Neural cell (in vitro differentiated cells): ENCODE measurements around the gene EPO. TPM values are rescaled to one million over a fixed set of nuclear protein-coding genes. Genes with fewer than 3 reads are reported as not detected.

Source experiments
- H2AFZ ChIP-seq: fragments of 200-600, 300-800 bp; sonication (generic), shearing (Covaris generic); 2 replicates; pipeline ENCODE4 v1.6.0; 2014; ENCODE audit warnings: low read depth, mild to moderate bottlenecking, antibody characterized with exemption, low read length, moderate library complexity
- H3F3A ChIP-seq: fragments of 200-600 bp; shearing (Covaris generic); 2 replicates; pipeline ENCODE4 v1.6.1; 2016; ENCODE audit warnings: mild to moderate bottlenecking, moderate library complexity, mixed read lengths, antibody characterized with exemption, low read length; ENCODE audit not compliant: insufficient read depth, poor library complexity, severe bottlenecking
- H3K27ac ChIP-seq: fragments of 200-600, 300-800 bp; sonication (generic), shearing (Covaris generic); 2 replicates; pipeline ENCODE4 v1.5.1; 2014; ENCODE audit warnings: mild to moderate bottlenecking, low read length, moderate library complexity
- H3K27me3 ChIP-seq: fragments of 300-800, 200-600 bp; sonication (generic), shearing (Covaris generic); 2 replicates; pipeline ENCODE4 v1.6.0; 2014; ENCODE audit warnings: mild to moderate bottlenecking, low read depth, low read length, moderate library complexity; ENCODE audit not compliant: insufficient read depth
- H3K36me3 ChIP-seq: fragments of 300-800, 200-600 bp; sonication (generic), shearing (Covaris generic); 2 replicates; pipeline ENCODE4 v1.5.1; 2014; ENCODE audit warnings: mild to moderate bottlenecking, antibody characterized with exemption, low read length, moderate library complexity; ENCODE audit not compliant: insufficient read depth
- H3K4me2 ChIP-seq: fragments of 300-800, 200-600 bp; sonication (generic), shearing (Covaris generic); 2 replicates; pipeline ENCODE4 v1.6.0; 2014; ENCODE audit warnings: mild to moderate bottlenecking, low read length
- H3K4me3 ChIP-seq: fragments of 300-800, 200-600 bp; sonication (generic), shearing (Covaris generic); 2 replicates; pipeline ENCODE4 v1.5.1; 2014; ENCODE audit warnings: mild to moderate bottlenecking, low read length, moderate library complexity
- H3K79me2 ChIP-seq: fragments of 200-600 bp; shearing (Covaris generic); replicated peaks from 2 replicates; pipeline ENCODE4 v1.6.0; 2014; ENCODE audit warnings: mild to moderate bottlenecking, low read length, moderate library complexity; ENCODE audit not compliant: insufficient read depth
- H3K9ac ChIP-seq: fragments of 300-800, 200-600 bp; sonication (generic), shearing (Covaris generic); 2 replicates; pipeline ENCODE4 v1.6.1; 2016; ENCODE audit warnings: mild to moderate bottlenecking, low read length, mixed read lengths
- H3K9me2 ChIP-seq: fragments of 200-600 bp; shearing (Covaris generic); 2 replicates; pipeline ENCODE4 v1.6.1; 2016; ENCODE audit warnings: mild to moderate bottlenecking, low read length, mixed read lengths; ENCODE audit not compliant: insufficient read depth
- H3K9me3 ChIP-seq: fragments of 200-600, 300-800 bp; sonication (generic), shearing (Covaris generic); 2 replicates; pipeline ENCODE4 v1.6.1; 2016; ENCODE audit warnings: mild to moderate bottlenecking, mixed run types, low read length, moderate library complexity, mixed read lengths
- H4K20me1 ChIP-seq: fragments of 200-600 bp; shearing (Covaris generic); 2 replicates; pipeline ENCODE4 v1.6.1; 2016; ENCODE audit warnings: mild to moderate bottlenecking, mixed run types; ENCODE audit not compliant: insufficient read depth
- CTCF ChIP-seq: fragments of 450-650 bp; IDR thresholded peaks from 2 replicates; pipeline ENCODE4 v1.5.1; 2014; ENCODE audit warnings: antibody characterized with exemption, mild to moderate bottlenecking, moderate library complexity; ENCODE audit not compliant: poor library complexity, severe bottlenecking
- EZH2 ChIP-seq: fragments of 200-600, 300-800 bp; shearing (Covaris generic), sonication (generic); IDR thresholded peaks from 2 replicates; pipeline ENCODE4 v1.6.1; 2014; ENCODE audit warnings: antibody characterized with exemption, low read length, borderline replicate concordance, mild to moderate bottlenecking; ENCODE audit not compliant: insufficient read depth, poor library complexity, severe bottlenecking
- MXI1 ChIP-seq: fragments of 450-650 bp; conservative IDR thresholded peaks from 2 replicates; pipeline ENCODE4 v1.6.1; 2014; ENCODE audit warnings: antibody characterized with exemption, mild to moderate bottlenecking; ENCODE audit not compliant: poor library complexity, severe bottlenecking
- POLR2AphosphoS5 ChIP-seq: IDR thresholded peaks from 2 replicates; pipeline ENCODE4 v1.6.1; 2012
- RAD21 ChIP-seq: fragments of 450-650 bp; conservative IDR thresholded peaks from 2 replicates; pipeline ENCODE4 v1.6.1; 2014; ENCODE audit warnings: antibody characterized with exemption, mild to moderate bottlenecking, moderate library complexity
- REST ChIP-seq: IDR thresholded peaks from 2 replicates; pipeline ENCODE4 v1.6.1; 2012; ENCODE audit warnings: borderline replicate concordance
- TAF1 ChIP-seq: IDR thresholded peaks from 2 replicates; pipeline ENCODE4 v1.6.1; 2012; ENCODE audit warnings: low read depth
- polyA plus RNA-seq: library from polyadenylated mRNA; depleted of rRNA; stranded (reverse); fragments of >200 nt; gene quantifications from 2 replicates; pipeline ENCODE4 v1.2.3, GENCODE V29; 2014

The EPO gene
- polyA plus RNA-seq, 1 donor from 2014 or later: not detected

- Histone ChIP-seq H3K36me3 (no peaks in the 10 kb centered on the region), H3K27ac (no peak overlapping the region), H3K9ac (no peak overlapping the region), H3K4me2 (no peak overlapping the region), H3K79me2 (no peaks in the 10 kb centered on the region), H3K9me3 (no peaks in the 10 kb centered on the region), H3F3A (no peaks in the 10 kb centered on the region), H2AFZ (no peak overlapping the region), H4K20me1 (no peaks in the 10 kb centered on the region), H3K9me2 (no peaks in the 10 kb centered on the region), H3K27me3 (no peaks in the 10 kb centered on the region), H3K4me3 (no peak overlapping the region)
- TF ChIP-seq MXI1: no peak
- TF ChIP-seq CTCF: no peak
- TF ChIP-seq EZH2: no peak
Observed at GRCh38 chr7:100731937-100732636, 11.8 kb downstream of the EPO start.

DNA sequence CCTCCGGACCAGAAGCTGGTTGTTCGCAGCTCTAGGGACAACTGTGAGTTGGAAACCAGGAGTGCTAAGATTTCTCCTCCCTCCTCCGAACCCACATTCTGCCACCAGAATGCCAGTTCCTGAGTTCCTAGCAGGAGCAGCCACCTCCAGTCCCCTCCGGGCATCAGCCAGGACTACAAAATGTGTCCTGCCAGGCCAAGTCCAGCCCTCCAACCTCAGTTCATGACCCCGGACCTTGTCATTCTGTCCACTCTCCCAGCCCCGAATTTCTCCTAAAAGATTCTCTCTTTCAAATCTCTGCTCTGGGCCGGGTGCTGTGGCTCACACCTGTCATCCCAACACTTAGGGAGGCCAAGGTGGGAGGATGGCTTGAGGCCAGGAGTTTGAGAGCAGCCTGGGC is 15.5 kb downstream of the EPO start:
- Histone ChIP-seq H3K4me3 (no peak overlapping the region), H3K36me3 (no peaks in the 10 kb centered on the region), H4K20me1 (no peaks in the 10 kb centered on the region), H3K27ac (no peak overlapping the region), H3F3A (no peaks in the 10 kb centered on the region), H2AFZ (no peak overlapping the region), H3K9me2 (no peaks in the 10 kb centered on the region), H3K9ac (no peak overlapping the region), H3K9me3 (no peaks in the 10 kb centered on the region), H3K79me2 (no peaks in the 10 kb centered on the region), H3K4me2 (no peak overlapping the region), H3K27me3 (no peaks in the 10 kb centered on the region)
- TF ChIP-seq TAF1 (no peak), REST (no peak), EZH2 (no peak), POLR2AphosphoS5 (no peak)

GRCh38 chr7:100736671-100737070 is 16.4 kb downstream of the EPO start:
- Histone ChIP-seq H3K4me3 (no peak overlapping the region), H2AFZ (no peak overlapping the region), H3K36me3 (no peaks in the 10 kb centered on the region), H3K9me2 (no peaks in the 10 kb centered on the region), H4K20me1 (no peaks in the 10 kb centered on the region), H3K9ac (no peak overlapping the region), H3F3A (no peaks in the 10 kb centered on the region), H3K4me2 (no peak overlapping the region), H3K27me3 (no peaks in the 10 kb centered on the region), H3K9me3 (no peaks in the 10 kb centered on the region), H3K27ac (no peak overlapping the region), H3K79me2 (no peaks in the 10 kb centered on the region)
- TF ChIP-seq RAD21: no peak
- no peak for TF ChIP-seq MXI1
- no peak for TF ChIP-seq POLR2AphosphoS5
